ENCODE results near the gene ZMAT5. TPM values are rescaled to one million over a fixed set of nuclear protein-coding genes. Genes with fewer than 3 reads are reported as not detected.

Gene ZMAT5
- total RNA-seq, 1 experiment from 2014 or later: 21.2 TPM

- DNase-seq (ENCODE audit: low spot score): no peak
Observed at GRCh38 chr22:29683536-29683935, 83.3 kb downstream of the ZMAT5 start.

Other genes starting within 250 kb of the ZMAT5 start
- gene THOC5, start 213.2 kb downstream of the ZMAT5 start, total RNA-seq (2014; rRNA removed; shearing (Covaris generic)): 30.2 and 39.8 TPM in 2 replicates
- 58.8 and 72.4 TPM in 2 replicates for gene NIPSNAP1, start 185.9 kb downstream of the ZMAT5 start, total RNA-seq (2014; rRNA removed; shearing (Covaris generic))
- gene NF2, start 163.4 kb downstream of the ZMAT5 start, total RNA-seq (2014; rRNA removed; shearing (Covaris generic)): 32.3 and 32.4 TPM in 2 replicates
- gene CABP7, start 47.0 kb downstream of the ZMAT5 start, total RNA-seq (2014; rRNA removed; shearing (Covaris generic)): 0.04 and 0.39 TPM in 2 replicates
- gene UQCR10, start 362 bp upstream of the ZMAT5 start, total RNA-seq (2014; rRNA removed; shearing (Covaris generic)): 68.5 and 85.1 TPM in 2 replicates
- gene ASCC2, start 71.3 kb upstream of the ZMAT5 start, total RNA-seq (2014; rRNA removed; shearing (Covaris generic)): 12.9 and 16.0 TPM in 2 replicates
- gene MTMR3, start 116.2 kb upstream of the ZMAT5 start, total RNA-seq (2014; rRNA removed; shearing (Covaris generic)): 5.7 and 6.0 TPM in 2 replicates

Measured in H4 (cell line).